Sigmoid colon (tissue), 4 donors: Measurements from ENCODE around the gene OPRL1.
"Not testable (repeated sequence)": the region's sequence is repeated elsewhere in the genome, so short reads cannot be mapped to it uniquely, and the experiment has no call there.

Experiments
- CTCF ChIP-seq, 4 experiments: fragments of 450-650 bp in 3 of 4; fragments of 200-600 bp in 1 of 4; IDR thresholded peaks; one replicate each; pipeline ENCODE4 v1.5.1; 2016 to 2019; ENCODE audit warnings: antibody characterized with exemption in 4 of 4, mild to moderate bottlenecking in 3 of 4, moderate library complexity in 2 of 4
- EP300 ChIP-seq, 4 donors: sonication (generic); formaldehyde crosslinking; IDR thresholded peaks; one replicate each; pipeline ENCODE4 v1.6.1; 2017; ENCODE audit warnings: antibody characterized with exemption in 4 of 4
- POLR2A ChIP-seq, 2 donors: fragments of 450-650 bp; IDR thresholded peaks; one replicate each; pipeline ENCODE4 v1.6.1; 2016; ENCODE audit warnings: antibody characterized with exemption in 2 of 2, mild to moderate bottlenecking in 2 of 2, moderate library complexity in 2 of 2
- POLR2AphosphoS5 ChIP-seq, 4 donors: sonication (generic); formaldehyde crosslinking; IDR thresholded peaks; one replicate each; pipeline ENCODE4 v1.6.1; 2017; ENCODE audit warnings: antibody characterized with exemption in 4 of 4

- TF ChIP-seq CTCF, POLR2AphosphoS5, POLR2A, EP300 (IDR thresholded peaks at IDR 0.05): not testable (repeated sequence)
Measured at GRCh38 chr20:64134744-64135143, 54.9 kb downstream of the OPRL1 start.
